HG03342 (cell line): Measurements from ENCODE around the gene VEZF1.

Experiments used
- ATAC-seq: cut with Tn5 transposase; IDR thresholded peaks from one replicate; pipeline ENCODE4 v1.9.1; 2021; ENCODE audit warnings: mild to moderate bottlenecking, moderate library complexity; ENCODE audit not compliant: unreplicated experiment

VEZF1 gene

DNA sequence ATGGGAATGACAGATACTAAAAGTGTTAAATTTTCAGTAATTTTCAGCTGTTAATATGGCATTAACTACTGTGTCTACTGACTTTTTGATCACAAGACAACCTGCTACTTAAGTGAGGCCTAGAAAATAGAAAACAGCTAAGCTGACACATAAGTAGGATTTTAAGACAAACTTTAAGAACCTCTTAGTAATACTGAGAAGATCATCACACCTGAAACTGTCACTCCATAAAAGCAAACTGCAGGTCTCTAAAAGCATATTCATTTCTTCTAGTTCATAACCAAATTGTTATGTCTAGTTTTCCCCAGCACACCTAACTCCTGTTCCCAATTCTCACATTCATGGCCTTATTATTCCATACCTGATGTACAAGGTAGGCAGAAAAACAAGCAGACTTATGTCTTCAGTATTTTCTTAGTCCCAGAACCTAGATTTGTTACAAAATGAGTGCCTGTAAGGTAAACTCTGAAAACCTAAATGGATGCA lies 11.0 kb upstream of the VEZF1 start:
- ATAC-seq = no peak

DNA sequence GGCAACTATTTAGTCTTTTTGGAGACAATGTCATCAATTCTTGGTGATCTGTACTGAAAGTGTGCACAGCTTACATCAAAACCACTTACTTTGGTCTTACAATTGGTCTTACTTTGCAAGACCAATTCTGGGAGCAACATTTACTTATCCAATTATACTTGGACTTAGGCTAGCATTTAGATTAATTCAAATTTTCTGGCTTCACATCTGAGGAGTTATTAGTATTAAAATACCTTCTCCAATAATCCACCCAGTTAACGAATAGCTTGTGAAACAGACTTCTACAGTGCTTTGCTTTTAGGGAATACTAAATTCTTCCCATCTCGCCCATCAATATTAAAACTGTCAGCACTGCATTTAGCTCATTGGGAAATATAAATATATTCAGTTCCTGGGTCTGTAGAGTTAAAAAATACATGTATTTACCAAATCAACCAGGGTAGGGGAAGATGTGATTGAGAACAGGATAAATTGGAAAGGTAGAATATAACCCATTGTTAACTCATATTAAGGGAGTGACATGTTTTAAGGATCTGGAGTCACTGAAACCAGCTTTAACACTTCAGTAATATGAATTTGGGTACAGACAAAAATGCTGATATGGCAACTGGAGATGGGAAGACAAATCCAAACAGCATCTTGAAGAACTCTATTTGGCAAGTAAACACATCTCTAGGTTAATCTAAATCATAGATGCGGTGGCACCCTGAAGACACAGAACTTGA lies 9.2 kb upstream of the VEZF1 start:
- ATAC-seq = no peak

DNA sequence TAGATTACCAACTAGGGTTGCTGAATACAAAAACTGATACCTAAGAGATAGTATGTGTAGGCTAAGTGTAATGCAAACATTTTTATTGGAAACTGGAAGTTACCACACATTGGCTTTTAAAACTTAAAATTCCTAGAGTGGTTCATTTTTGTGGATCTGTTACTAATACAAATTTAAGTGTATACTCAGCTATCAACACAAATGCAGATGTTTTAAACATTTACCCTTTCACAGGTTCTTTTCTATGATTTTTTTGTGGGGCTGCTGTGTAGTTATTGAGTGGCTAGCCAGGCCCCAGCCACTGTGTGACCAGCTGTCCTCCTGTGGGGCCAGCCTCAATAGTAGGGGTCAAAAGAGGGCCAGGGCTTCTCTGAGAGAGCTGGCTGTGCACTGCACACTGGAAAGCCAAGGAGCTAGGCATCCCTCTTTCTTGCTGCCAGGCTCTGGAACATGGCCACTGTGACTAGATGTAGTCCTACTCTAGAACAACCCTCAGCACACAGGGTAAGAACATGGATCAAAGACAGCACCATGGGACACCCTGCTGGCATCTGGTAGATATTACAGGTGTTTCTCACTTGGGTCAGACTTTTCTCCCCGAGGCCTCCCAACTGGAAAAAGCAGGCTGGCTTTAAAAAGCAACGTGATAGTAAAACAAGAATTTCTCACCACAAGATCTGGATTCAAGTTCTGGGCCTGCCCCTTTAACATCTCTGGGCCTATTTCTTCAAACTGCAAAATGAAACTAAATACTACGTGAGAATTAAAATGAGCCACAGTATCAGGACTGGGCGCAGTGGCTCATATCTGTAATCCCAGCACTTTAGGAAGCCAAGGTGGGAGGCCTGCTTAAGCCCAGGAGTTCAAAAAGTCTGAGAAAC lies 7.3 kb upstream of the VEZF1 start:
- ATAC-seq = peak; percentile 71

DNA sequence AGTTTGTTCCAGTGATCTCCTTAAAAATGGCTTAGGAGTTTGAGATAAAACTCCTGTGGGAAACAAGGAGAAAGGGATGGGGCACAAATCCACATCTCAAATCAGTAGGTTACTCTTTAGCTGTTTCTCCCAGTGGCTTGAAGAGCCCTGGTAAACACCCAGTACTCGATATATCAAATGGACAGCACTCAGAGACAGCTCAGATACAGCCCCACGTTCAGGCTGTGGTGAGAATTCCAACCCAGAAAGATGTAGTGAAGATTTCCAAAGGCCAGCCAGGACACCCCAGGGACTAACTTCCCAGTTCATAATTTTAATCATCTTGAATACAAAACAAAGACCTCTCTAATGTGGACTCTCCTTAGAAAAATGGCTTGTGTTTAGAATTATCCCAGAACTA lies 6.4 kb upstream of the VEZF1 start:
- no peak for ATAC-seq

DNA sequence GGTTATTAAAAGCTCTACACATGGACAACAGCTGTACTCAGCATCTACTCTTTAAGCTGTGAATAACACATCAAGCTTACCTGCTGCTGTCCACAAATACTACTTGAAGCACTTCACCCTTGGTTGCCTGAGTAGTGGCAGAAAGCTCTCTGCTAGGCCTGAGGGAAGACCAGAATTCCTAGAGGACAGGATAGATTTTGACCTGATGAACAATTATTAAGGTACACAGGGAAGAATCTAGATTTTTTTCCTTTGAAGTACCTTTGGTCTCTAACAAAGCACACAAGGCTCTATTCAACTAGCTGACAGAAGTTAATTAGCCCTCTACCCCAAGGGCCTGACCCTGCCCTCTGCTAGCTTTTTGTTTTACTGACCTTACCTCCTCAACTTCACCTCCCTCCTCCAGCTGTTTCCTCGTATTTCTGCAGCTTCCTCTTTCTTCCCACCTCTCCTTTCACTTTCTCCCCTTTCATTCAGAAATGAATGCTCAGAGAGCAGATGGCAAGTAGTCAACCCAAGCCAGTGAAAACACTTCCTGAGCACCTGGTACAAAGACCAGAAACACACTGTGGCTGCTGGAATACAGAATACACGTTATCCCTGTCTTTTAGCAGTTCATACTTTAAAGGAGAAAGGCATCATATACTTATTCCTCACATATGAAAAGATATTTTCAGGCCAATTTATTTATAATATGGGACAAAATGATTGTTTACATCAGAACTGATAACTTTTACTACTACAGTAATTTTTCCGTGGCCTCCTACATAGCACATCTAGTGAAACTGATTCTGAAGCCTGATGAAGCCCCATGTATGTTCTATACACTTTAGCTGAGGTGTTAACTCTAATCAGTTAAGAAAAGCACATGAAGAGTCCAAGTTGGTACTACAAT lies 5.7 kb upstream of the VEZF1 start:
- ATAC-seq = no peak

DNA sequence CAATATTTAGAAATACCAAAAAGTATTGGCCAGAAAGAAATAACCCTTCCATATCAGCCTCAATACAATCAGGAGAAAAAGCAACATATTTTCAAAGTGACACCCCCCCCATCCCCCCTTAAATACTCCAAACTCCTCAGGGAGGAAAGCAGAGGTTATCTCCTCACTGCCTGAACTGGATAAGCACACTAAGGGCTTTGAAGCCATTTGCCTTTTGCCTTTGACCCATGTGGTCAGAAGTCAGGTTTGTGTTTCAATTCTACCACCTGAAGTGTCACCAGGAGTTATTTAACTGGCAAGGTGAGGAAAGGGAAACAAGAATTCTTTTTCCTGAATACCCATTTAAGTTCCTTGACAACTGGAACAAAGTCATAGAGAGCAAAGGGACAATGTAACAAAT lies 3.5 kb upstream of the VEZF1 start:
- ATAC-seq = no peak

DNA sequence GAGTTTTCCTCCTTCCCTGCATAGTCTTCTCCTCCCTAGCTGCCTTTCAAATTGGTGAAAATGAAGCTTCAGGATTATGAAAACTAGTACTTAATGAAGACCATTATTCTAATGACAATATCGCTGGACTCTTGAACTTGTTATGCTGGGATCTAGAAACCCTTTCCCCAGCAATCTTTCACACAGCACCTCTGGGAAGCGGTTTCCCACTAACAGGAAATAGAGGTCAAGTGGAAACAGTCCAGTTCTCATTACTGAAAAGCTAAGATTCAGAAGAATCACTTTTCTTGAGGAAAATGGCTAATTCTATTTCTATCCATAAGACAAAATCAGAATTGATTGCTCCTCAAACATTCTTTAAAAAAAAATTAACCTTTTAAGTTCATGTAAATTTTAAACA lies 2.0 kb upstream of the VEZF1 start:
- no peak for ATAC-seq

GRCh38 chr17:57988301-57989250 lies 522 bp upstream of the VEZF1 start:
- peak; percentile 69 for ATAC-seq

DNA sequence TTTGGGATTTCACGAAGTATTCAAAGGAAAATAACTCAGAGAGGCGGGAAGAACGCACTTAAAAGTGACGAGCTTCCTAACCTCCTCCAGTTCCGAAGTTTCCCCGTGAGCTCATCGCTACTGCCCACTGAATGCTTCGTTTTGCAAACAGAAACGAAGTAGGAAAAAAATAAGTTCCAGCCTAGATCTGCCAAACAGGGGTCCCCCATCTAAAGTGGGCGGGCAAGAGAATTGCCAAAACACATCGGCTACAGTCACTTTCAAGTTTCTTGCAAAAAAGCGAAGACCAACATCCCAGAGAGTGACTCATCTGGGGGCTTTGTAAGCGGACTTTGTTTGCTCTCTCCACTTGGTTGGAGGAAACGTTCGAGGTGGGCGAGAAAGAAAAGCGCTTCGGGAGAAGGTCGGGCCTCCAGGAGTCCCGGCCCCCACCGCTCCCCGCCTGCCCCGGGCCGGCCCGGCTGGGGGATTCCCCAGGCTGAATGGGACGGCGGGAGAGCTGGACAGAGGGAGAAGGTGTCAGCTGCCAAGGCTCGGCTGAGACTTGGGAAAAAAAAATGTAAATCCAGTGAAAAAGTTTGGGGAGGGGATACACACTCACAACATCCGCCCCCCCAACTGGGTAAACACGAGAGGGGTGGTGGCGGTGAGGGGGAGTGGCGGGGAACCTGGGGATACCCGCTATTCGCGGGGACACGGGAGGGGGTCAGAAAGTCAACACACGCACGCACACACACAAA lies 1.0 kb downstream of the VEZF1 start:
- no peak for ATAC-seq

DNA sequence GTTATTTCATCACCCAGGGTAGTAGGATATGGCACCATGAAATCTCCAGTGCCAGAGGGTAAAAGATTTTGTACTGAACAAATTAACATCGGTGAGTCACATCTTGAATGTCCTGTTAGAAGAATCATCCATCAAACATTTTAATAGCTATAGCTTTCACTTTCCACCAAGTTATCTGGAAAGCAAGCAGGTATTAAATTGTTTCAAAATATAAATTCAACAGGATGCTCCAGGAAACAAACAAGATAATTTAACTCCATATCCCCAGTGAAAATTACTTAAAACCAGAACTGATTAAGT lies 2.4 kb downstream of the VEZF1 start:
- no peak for ATAC-seq

DNA sequence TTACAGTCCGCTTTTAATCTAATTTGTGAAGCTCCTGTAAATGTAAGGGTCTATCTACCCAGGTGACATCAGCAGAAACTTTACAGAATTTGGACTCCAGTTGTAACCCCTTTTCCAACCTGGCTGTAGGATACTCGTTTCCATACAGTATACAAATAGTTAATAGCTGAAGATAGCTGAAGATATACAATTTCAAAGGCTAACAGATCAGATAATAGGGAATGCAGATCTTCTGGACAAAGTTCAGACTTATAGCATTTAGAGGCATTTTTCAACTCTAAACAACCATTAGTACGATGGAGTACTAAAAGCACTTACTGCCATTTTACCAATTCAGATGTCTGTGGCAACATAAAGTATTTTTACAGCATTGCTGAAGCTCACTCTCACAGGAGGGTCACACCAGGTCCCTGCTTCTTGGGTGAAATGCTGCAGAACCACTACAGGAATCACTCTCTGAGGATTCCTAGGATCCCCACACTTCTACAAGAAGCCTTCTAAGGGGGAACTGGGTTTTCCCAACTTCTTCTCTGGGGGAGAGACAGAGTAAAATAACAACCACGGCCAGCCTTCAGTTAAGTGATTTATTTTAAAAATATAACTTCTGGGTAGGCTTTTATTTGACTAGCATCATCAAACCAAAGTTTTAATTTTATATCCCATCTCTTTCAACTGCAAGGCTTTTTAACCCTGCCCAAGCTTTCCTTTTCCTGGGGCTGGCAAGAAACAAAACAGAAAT lies 2.9 kb downstream of the VEZF1 start:
- ATAC-seq = no peak

- ATAC-seq = no peak
Observed at GRCh38 chr17:57984261-57984890, 3.7 kb downstream of the VEZF1 start.

GRCh38 chr17:57983446-57983845 lies 4.6 kb downstream of the VEZF1 start:
- ATAC-seq = no peak

- no peak for ATAC-seq
Observed at GRCh38 chr17:57982452-57983170, 5.4 kb downstream of the VEZF1 start.

DNA sequence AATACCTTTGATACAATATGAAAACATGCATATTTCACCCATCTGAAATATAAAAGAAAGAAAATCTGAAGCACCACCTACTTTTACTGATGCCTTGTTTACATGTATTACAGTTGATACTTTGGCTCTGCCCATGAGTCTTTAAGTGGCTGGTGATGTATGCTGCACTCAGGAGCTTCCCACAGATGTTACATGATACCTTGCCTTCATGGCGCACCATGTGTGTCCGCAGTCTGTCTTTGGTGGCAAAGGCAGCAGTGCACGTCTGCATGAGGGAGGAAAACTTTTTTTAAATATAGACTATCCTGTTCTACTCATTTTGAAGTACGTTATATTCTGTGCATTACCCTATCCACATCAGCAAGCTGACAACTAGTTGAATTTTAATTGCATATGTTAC lies 7.5 kb downstream of the VEZF1 start:
- ATAC-seq = no peak

- ATAC-seq = no peak
Observed at GRCh38 chr17:57979076-57979475, 9.0 kb downstream of the VEZF1 start.

GRCh38 chr17:57976594-57976993 lies 11.5 kb downstream of the VEZF1 start:
- no peak for ATAC-seq

DNA sequence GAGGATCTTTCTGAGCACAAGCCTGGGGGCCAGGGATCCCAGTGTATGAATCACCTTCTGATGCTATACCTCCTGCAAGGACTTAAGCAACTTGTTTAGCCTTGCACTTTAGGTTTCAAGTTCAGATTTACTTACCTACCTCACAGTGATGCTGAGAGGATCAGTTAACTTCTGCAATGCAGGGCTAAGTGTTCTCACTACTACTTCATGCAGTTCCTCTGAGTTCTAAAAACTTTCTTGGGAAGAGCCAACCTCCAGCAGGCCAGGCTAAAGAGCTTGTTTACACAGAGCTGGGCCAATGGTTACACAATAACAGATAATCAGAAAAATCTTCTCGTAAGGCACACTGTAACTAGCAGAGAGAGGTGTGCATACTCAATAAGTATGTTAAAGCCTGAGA lies 13.0 kb downstream of the VEZF1 start:
- no peak for ATAC-seq
